WERI-Rb-1 (cell line): ENCODE data around the gene RIPPLY2.
"Not testable (repeated sequence)": the region's sequence is repeated elsewhere in the genome, so short reads cannot be mapped to it uniquely, and the experiment has no call there.

Source experiments
- DNase-seq: peaks from one replicate; pipeline ENCODE4 v3.0.0-alpha.2; 2020
- H3K27ac ChIP-seq: fragments of 250-450 bp; sonication (Bioruptor Pico); 2 replicates; pipeline ENCODE4 v1.5.1; 2020; ENCODE audit warnings: mild to moderate bottlenecking, moderate library complexity
- H3K27me3 ChIP-seq: fragments of 250-450 bp; sonication (Bioruptor Pico); 2 replicates; pipeline ENCODE4 v1.5.1; 2021; ENCODE audit warnings: mild to moderate bottlenecking, low read depth, moderate library complexity; ENCODE audit not compliant: insufficient read depth, severe bottlenecking
- H3K36me3 ChIP-seq: fragments of 250-450 bp; sonication (Bioruptor Pico); 2 replicates; pipeline ENCODE4 v1.5.1; 2020; ENCODE audit warnings: mild to moderate bottlenecking, moderate library complexity
- H3K4me3 ChIP-seq: 2 replicates; pipeline ENCODE4 v1.5.1; 2011; ENCODE audit warnings: low read depth, mild to moderate bottlenecking, control low read depth, low read length
- H3K9me3 ChIP-seq: fragments of 250-450 bp; sonication (Bioruptor Pico); 2 replicates; pipeline ENCODE4 v1.5.1; 2021; ENCODE audit warnings: mild to moderate bottlenecking, moderate library complexity; ENCODE audit not compliant: severe bottlenecking
- TF ChIP-seq, protein P1 (sequence below): IDR thresholded peaks from 2 replicates; pipeline ENCODE4 v1.5.1; 2011; ENCODE audit warnings: low read depth, mild to moderate bottlenecking, control low read depth, inconsistent platforms, low read length

The RIPPLY2 gene, protein sequence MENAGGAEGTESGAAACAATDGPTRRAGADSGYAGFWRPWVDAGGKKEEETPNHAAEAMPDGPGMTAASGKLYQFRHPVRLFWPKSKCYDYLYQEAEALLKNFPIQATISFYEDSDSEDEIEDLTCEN

DNA sequence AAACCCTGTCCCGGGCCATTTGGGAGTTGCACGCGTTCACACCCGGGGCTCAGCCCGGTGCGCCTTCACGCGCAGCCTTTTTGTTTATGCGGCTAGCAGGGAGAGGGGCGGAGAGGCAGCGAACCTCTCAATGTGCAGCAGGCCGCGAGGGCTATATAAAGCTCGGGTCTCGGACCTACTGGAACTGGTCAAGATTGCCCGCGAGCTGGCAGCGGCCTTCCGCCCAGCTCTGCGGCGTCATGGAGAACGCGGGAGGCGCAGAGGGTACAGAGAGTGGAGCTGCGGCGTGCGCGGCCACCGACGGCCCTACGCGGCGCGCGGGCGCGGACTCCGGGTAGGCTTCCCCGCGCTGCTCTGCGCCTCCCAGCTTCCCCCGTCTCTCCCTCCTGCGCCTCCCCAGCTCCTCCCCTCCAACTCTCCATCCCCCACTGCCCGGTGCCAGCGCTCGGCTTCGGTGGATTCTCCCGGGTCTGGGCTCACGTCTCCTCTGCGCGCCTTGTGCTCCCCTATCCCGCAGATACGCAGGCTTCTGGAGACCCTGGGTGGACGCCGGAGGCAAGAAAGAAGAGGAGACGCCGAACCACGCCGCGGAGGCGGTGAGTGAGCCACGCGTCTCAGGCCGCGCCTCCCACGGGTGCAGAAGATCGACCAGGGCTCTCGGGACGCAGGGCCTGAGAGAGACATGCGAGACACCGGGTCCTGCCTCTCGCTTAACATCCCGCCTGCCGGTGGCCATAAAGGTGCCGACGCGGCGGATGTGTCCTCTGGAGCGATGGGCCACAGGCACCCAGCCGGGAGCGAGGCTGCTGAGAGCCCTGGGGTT lies at the start of gene RIPPLY2:
RIPPLY2 (plus strand) TSS at position 183 of the 823 bp plus-strand sequence; CDS start at position 240, 57 bp downstream.
- Histone ChIP-seq H3K9me3 (no peaks in the 10 kb centered on the region), H3K27me3 (no peaks in the 10 kb centered on the region), H3K27ac (peak within 1 kb of the TSS; percentile 86), H3K4me3 (peak within 1 kb of the TSS; percentile 70), H3K36me3 (no peaks in the 10 kb centered on the region)
- DNase-seq: peak; percentile 79
- TF ChIP-seq, protein P1, sequence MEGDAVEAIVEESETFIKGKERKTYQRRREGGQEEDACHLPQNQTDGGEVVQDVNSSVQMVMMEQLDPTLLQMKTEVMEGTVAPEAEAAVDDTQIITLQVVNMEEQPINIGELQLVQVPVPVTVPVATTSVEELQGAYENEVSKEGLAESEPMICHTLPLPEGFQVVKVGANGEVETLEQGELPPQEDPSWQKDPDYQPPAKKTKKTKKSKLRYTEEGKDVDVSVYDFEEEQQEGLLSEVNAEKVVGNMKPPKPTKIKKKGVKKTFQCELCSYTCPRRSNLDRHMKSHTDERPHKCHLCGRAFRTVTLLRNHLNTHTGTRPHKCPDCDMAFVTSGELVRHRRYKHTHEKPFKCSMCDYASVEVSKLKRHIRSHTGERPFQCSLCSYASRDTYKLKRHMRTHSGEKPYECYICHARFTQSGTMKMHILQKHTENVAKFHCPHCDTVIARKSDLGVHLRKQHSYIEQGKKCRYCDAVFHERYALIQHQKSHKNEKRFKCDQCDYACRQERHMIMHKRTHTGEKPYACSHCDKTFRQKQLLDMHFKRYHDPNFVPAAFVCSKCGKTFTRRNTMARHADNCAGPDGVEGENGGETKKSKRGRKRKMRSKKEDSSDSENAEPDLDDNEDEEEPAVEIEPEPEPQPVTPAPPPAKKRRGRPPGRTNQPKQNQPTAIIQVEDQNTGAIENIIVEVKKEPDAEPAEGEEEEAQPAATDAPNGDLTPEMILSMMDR: no peak

DNA sequence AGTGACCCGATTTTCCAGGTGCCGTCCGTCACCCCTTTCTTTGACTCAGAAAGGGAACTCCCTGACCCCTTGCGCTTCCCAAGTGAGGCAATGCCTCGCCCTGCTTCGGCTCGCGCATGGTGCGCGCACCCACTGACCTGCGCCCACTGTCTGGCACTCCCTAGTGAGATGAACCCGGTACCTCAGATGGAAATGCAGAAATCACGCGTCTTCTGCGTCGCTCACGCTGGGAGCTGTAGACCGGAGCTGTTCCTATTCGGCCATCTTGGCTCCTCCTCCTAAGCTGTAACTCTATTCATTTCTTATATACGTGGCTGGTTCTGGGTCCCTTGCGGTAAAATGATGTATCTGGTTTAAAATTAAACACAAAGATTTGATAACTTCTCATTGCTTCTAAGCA lies 49.7 kb upstream of the RIPPLY2 start:
- H3K36me3 ChIP-seq, H3K27me3 ChIP-seq, H3K27ac ChIP-seq, H3K4me3 ChIP-seq, DNase-seq, H3K9me3 ChIP-seq: not testable (repeated sequence)

DNA sequence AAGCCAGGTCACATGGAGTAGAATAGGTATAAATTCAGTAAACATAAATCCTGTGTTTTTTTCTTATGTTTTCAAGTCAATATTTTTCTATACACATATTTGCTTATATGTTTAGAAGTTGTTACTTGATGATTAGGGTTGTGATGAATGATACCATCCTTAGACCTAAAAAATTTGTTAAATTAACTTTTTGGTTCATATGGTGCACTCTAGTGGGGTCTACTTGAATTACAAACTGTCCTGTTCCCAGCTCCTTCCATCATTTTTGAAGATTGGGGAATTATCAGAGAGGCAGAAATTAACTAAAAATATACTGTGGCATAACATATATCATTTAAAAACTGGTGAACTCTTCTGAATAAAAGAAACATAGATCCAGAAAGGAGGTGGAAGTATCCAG lies 48.3 kb upstream of the RIPPLY2 start:
- Histone ChIP-seq H3K9me3 (no peaks in the 10 kb centered on the region), H3K27ac (no peak overlapping the region), H3K27me3 (no peaks in the 10 kb centered on the region), H3K4me3 (no peak overlapping the region), H3K36me3 (no peaks in the 10 kb centered on the region)
- TF ChIP-seq, protein P1: no peak
- no peak for DNase-seq

DNA sequence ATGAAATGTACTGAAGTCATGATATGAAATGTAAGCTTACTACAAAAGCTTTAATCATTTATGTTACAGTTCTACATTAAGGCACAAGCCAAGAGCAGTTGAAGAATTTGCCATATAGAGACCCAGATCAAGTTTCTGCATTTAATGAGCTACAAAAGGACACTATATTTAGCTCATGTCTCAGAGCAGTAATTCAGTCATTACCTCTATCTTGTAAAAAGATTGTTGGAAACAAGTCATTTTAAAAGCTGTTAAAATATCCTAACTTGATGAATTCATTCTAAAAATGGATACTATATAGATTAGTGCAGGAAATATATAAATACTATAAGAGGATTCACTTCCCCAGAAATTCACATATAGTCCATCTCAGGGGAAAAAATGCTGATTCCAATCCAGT lies 45.2 kb upstream of the RIPPLY2 start:
- Histone ChIP-seq H3K9me3 (no peaks in the 10 kb centered on the region), H3K27ac (no peak overlapping the region), H3K27me3 (no peaks in the 10 kb centered on the region), H3K36me3 (no peaks in the 10 kb centered on the region), H3K4me3 (no peak overlapping the region)
- TF ChIP-seq, protein P1: no peak
- DNase-seq: no peak

DNA sequence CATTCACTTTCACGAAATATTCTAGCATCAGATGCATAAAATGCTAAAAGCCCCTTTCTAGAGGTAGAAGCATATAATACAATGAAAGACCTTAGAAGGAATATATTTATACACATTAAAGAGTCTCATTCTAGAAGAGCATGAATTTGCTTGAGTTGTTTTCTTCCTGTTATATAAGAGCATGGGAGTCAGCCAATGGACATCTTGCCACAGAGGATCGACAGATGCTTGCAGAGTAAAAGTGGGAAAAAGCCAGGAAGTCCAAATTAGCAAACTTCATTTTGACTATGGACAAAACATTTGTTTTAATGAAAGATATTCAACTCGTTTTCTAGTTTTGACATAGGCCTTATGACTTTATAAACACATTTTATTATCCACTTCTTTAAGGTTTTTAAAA lies 44.2 kb upstream of the RIPPLY2 start:
- TF ChIP-seq, protein P1: no peak
- H3K36me3 ChIP-seq: no peaks in the 10 kb centered on the region
- H3K27ac ChIP-seq: no peak overlapping the region
- no peaks in the 10 kb centered on the region for H3K9me3 ChIP-seq
- DNase-seq: no peak
- H3K27me3 ChIP-seq: no peaks in the 10 kb centered on the region
- H3K4me3 ChIP-seq: no peak overlapping the region

DNA sequence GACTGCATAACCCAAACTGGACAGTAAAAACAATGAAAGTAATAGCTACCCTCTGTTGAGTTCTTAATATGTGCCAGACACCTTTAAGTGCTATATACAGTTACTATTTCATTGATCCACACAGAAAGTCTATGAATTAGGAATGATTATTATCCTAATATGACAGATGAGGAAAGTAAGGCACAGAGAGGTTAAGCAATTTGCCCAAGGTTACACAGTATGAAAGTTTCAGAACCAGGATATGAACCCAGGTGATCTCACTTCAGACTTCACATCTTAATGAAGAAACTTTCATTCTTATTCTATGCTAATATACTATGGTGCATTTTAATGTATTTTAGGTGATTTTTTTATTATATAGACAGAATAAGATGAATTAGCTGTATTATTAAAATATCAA lies 40.6 kb upstream of the RIPPLY2 start:
- Histone ChIP-seq H3K9me3 (no peaks in the 10 kb centered on the region), H3K36me3 (no peaks in the 10 kb centered on the region), H3K27me3 (no peaks in the 10 kb centered on the region), H3K4me3 (no peak overlapping the region), H3K27ac (no peak overlapping the region)
- TF ChIP-seq, protein P1: no peak
- no peak for DNase-seq
